ENCODE data around the gene SLC4A1AP. TPM values are rescaled to one million over a fixed set of nuclear protein-coding genes. Genes with fewer than 3 reads are reported as not detected.

SLC4A1AP gene
- total and polyA plus RNA-seq, 2 of the 13 experiments (the other 11 are each of a cell fraction or from before 2014, with no cell fraction given): 15.3 to 44.6 TPM

DNA sequence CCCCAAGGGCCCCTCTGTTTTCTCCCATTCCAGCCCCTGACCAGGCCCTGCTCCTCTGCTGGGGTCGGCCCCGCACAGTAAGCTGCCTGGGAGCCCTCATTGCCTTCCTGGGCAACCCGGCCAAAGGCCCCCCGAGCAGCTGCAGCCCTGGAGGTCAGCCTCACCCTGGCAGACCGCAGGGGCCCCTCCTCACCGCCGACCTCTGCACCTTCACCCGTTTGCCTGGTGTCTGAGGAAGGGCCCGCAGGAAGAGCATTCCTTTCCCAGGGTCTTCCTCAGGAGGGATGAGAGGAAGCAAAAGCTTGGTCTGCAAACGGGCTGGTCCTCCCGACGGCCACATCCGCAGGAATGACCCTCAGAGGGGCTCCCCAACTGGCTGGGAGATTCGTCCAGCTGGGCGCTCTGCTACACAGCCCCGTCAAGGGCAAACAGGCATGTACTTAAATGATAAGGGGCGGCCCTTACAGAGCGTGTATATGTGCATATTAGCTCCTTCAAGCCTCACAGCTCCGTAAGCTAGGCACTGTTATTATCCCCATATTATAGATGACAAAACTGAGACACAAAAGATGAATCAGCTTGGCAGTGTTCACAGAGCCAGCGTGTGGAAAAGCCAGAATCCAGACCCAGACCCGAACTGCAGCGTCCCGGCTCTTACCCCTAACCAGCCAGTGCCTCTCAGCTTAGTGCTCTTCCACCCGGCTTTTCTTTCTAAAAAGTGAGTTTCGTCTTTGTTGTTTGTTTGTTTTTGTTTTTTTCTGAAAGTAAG, 52.8 kb downstream of the SLC4A1AP start (continued):
- TF ChIP-seq RERE (CRISPR knock-in tag; IDR thresholded peaks at IDR 0.05; ENCODE audit: low read depth) (no peak), ZNF468 (CRISPR knock-in tag; IDR thresholded peaks at IDR 0.05) (no peak), ELF4 (CRISPR knock-in tag; IDR thresholded peaks at IDR 0.05; ENCODE audit: borderline replicate concordance) (no peak), NRL (CRISPR knock-in tag; IDR thresholded peaks at IDR 0.05; ENCODE audit: borderline replicate concordance) (no peak), ZNF770 (CRISPR knock-in tag; IDR thresholded peaks at IDR 0.05) (peak; percentile 25; the same call in 1 of the 2 replicates), ZNF512B (CRISPR knock-in tag; IDR thresholded peaks at IDR 0.05; ENCODE audit: borderline replicate concordance) (no peak), ZNF629 (CRISPR knock-in tag; conservative IDR thresholded peaks at IDR 0.05) (peak; percentile 88), SALL2 (CRISPR knock-in tag; IDR thresholded peaks at IDR 0.05) (no peak), ZFP36L1 (CRISPR knock-in tag; IDR thresholded peaks at IDR 0.05) (no peak), MXI1 (IDR thresholded peaks at IDR 0.05; ENCODE audit: borderline replicate concordance, low read depth, low read length) (no peak), TBX2 (CRISPR knock-in tag; IDR thresholded peaks at IDR 0.05; ENCODE audit: borderline replicate concordance) (peak; percentile 44; the same call in 1 of the 2 replicates)
- TF ChIP-seq, protein P1, sequence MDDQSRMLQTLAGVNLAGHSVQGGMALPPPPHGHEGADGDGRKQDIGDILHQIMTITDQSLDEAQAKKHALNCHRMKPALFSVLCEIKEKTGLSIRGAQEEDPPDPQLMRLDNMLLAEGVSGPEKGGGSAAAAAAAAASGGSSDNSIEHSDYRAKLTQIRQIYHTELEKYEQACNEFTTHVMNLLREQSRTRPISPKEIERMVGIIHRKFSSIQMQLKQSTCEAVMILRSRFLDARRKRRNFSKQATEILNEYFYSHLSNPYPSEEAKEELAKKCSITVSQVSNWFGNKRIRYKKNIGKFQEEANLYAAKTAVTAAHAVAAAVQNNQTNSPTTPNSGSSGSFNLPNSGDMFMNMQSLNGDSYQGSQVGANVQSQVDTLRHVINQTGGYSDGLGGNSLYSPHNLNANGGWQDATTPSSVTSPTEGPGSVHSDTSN (CRISPR knock-in tag; IDR thresholded peaks at IDR 0.05; ENCODE audit: borderline replicate concordance): no peak
- TF ChIP-seq, protein P2, sequence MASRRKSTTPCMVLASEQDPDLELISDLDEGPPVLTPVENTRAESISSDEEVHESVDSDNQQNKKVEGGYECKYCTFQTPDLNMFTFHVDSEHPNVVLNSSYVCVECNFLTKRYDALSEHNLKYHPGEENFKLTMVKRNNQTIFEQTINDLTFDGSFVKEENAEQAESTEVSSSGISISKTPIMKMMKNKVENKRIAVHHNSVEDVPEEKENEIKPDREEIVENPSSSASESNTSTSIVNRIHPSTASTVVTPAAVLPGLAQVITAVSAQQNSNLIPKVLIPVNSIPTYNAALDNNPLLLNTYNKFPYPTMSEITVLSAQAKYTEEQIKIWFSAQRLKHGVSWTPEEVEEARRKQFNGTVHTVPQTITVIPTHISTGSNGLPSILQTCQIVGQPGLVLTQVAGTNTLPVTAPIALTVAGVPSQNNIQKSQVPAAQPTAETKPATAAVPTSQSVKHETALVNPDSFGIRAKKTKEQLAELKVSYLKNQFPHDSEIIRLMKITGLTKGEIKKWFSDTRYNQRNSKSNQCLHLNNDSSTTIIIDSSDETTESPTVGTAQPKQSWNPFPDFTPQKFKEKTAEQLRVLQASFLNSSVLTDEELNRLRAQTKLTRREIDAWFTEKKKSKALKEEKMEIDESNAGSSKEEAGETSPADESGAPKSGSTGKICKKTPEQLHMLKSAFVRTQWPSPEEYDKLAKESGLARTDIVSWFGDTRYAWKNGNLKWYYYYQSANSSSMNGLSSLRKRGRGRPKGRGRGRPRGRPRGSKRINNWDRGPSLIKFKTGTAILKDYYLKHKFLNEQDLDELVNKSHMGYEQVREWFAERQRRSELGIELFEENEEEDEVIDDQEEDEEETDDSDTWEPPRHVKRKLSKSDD (CRISPR knock-in tag; IDR thresholded peaks at IDR 0.05; ENCODE audit: low read depth): no peak

Measured in HepG2 (cell line).